Gastrocnemius medialis (tissue), 4 donors: ENCODE measurements around the gene GRIA4.

Source experiments
- POLR2A ChIP-seq, 2 donors: fragments of 450-650 bp; IDR thresholded peaks; one replicate each; pipeline ENCODE4 v1.6.1; 2017; ENCODE audit warnings: antibody characterized with exemption in 2 of 2, mild to moderate bottlenecking in 2 of 2, moderate library complexity in 2 of 2
- TF ChIP-seq, protein P1 (sequence below), 5 experiments: fragments of 450-650 bp in 3 of 5; fragments of 200-600 bp in 2 of 5; sonication (generic) in 2 of 5; IDR thresholded peaks in 4 of 5; conservative IDR thresholded peaks in 1 of 5; 1 replicate in 4 of 5; 2 replicates in 1 of 5; pipeline ENCODE4 v1.5.1; 2016 to 2019; ENCODE audit warnings: antibody characterized with exemption in 5 of 5, mild to moderate bottlenecking in 3 of 5, moderate library complexity in 3 of 5

DNA sequence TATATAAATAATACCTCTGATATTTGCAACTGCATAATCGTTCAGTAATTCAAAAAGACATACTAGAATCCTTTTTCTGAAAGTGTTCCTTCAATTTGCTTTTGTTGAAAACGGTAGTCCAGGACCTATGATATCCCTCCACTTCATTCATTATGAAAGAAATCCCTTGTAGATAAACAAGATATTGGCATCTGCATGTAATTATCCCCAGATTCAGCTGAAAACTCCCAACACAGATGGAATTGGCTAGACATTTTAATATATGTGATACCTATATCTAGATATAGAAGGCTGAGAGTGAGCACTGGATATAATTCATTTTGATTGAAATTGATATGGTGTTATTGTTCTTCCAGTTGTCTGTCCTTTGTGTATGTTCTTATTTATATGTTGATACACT lies 302.8 kb downstream of the GRIA4 start:
- TF ChIP-seq, protein P1, sequence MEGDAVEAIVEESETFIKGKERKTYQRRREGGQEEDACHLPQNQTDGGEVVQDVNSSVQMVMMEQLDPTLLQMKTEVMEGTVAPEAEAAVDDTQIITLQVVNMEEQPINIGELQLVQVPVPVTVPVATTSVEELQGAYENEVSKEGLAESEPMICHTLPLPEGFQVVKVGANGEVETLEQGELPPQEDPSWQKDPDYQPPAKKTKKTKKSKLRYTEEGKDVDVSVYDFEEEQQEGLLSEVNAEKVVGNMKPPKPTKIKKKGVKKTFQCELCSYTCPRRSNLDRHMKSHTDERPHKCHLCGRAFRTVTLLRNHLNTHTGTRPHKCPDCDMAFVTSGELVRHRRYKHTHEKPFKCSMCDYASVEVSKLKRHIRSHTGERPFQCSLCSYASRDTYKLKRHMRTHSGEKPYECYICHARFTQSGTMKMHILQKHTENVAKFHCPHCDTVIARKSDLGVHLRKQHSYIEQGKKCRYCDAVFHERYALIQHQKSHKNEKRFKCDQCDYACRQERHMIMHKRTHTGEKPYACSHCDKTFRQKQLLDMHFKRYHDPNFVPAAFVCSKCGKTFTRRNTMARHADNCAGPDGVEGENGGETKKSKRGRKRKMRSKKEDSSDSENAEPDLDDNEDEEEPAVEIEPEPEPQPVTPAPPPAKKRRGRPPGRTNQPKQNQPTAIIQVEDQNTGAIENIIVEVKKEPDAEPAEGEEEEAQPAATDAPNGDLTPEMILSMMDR (IDR thresholded peaks at IDR 0.05 in 4 of 5, conservative IDR thresholded peaks at IDR 0.05 in 1 of 5), result no peak
- TF ChIP-seq POLR2A (IDR thresholded peaks at IDR 0.05), result no peak
